ENCODE data around the gene KRTAP10-3.
"Not testable (repeated sequence)": the region's sequence is repeated elsewhere in the genome, so short reads cannot be mapped to it uniquely, and the experiment has no call there.

The KRTAP10-3 gene

DNA sequence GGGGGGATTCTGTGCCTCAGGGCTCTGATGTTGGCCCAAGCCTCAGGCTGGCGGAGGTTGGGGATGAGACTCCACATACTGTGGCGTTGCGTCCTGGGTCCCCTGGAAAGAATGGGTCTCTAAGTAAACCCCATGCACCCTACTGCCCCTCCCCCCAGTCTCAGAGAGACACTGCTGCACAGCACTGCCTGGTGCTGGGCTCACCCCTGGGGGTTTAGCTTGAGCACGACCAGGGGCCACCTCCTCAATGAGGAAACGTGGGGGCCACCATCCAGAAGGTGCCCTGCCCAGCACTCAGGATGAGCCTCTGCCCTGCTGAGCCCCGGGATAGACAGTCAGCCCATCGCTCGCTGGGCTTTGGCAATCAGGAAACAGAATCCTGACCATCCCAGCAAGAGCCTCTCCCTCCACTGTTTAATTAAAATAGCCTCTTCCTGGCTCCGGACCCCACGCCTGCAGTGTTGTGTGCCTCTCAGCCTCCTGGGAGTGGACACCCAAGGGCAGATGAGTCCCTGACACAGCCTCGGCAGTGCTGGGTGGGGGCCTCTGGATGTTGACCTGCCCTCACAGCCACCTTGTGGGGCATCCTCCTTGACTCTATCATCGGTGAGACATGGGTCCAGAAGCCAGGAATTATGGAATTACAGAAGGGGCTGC lies 11.4 kb upstream of the KRTAP10-3 start:
- DNase-seq = no peak

GRCh38 chr21:44568667-44569556 lies 10.3 kb upstream of the KRTAP10-3 start:
- no peak for DNase-seq

DNA sequence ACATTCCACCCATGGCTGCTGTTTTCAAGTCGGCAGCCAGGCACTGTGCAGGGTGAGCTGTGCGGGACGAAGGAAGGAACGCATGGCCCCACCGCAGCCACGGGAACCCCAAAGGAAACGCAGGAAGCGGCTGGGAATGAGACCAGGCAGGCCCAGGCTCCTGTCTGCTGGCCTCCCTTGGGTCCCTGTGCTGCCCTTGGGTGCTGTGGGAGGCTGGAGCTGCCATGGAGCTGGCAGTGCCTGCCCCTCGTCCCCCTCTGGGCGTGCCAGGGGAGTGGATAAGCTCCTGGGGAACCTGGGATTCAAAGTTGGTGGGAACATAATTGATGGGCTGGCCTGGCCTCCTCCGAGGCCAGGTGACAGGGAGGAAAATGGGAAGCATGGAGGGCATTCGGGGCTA lies 9.7 kb upstream of the KRTAP10-3 start:
- DNase-seq = no peak

DNA sequence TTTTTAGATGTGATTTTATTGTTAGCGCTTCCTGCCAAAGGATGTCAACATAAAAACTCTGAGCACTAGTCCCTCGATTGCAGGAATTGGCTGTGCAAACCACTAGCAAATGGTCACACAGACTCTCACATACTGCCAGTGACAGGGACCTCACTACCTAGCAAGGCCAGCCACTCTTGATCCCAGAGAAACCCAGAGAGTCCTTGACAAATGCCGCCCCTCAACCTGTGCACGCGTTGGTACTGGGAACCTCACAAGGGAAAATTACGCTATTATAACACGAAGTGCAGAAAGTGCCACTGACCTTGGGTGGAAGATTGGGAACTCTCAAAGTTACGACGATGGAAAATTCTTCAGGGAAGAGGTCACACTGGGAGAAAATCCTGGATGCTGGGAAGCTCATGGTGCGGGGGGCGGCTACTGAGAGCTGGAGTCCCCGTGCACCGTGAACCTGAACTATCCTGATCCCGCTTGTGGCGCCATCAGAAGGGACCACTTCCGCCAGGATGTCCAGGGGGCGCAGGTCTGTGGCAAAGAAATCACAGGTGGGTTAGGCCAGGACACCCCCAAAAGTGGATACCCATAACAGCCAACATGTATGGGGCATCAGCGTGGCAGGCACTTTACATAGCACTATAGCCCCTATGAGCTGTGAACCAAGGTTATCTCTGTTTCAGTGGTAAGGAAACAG lies 9.0 kb upstream of the KRTAP10-3 start:
- DNase-seq = no peak

- DNase-seq = no peak
These were observed 7.8 kb upstream of the KRTAP10-3 start for GRCh38 chr21:44566403-44566802.

- DNase-seq = no peak
These were observed 6.4 kb upstream of the KRTAP10-3 start for GRCh38 chr21:44564886-44565598.

- no peak for DNase-seq
These were observed 5.5 kb upstream of the KRTAP10-3 start for GRCh38 chr21:44564099-44564498.

GRCh38 chr21:44558329-44558675 lies 293 bp downstream of the KRTAP10-3 start:
- DNase-seq = not testable (repeated sequence)

- DNase-seq = no peak
These were observed 885 bp downstream of the KRTAP10-3 start for GRCh38 chr21:44557491-44558328.

DNA sequence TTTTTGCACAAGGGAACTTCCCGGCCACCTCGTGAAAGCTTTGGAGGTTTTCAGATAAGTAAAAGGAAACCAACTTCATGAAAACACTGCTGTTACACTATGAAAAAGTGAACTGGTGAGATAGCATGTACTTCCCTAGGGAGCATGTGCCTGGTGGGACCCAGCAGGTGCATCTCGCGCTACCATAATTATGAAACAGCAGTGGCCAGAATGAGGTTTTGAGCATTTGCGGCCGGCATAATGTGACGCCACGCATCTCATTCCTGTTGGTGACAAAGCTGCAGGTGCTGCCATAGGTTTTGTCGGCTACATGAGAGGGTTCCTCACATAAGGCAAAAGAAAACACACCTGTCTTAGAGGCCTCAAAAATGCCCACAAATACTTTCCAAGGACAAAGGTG lies 1.7 kb downstream of the KRTAP10-3 start:
- DNase-seq = no peak

DNA sequence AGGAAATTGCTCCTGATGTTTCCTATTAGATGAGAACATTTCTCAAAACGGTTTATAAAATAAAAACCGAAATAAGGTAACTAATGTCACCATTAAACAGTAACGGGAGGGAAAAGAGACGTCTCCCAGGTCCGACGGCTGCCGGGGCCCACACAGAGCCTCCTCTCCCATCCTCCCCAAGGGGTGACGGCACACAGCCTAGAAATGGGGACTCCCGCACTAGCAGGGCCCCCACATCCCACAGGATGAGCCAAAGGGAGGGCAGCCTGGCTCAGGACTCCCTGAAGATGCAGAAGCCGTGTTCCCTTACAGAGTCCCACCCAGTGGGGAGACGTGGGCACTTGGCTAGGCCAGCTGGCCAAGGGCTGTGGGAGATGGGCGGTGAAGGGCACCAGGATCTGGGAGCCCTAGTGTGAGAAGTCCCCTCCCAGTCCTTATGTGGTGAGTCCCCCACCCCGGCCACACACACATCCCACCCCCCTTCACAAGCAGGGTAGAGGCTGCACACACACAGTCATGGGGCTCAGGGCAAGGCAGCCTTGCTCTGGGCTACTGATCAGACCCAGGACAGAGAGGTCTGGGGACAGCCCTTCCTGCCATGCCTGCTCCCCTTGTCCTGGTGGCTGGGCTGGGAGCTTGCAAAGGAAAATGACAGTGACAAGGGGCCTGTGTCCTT lies 3.3 kb downstream of the KRTAP10-3 start:
- DNase-seq = no peak

- DNase-seq = no peak
These were observed 5.9 kb downstream of the KRTAP10-3 start for GRCh38 chr21:44552681-44553080.

GRCh38 chr21:44552136-44552535 lies 6.5 kb downstream of the KRTAP10-3 start:
- DNase-seq = no peak

DNA sequence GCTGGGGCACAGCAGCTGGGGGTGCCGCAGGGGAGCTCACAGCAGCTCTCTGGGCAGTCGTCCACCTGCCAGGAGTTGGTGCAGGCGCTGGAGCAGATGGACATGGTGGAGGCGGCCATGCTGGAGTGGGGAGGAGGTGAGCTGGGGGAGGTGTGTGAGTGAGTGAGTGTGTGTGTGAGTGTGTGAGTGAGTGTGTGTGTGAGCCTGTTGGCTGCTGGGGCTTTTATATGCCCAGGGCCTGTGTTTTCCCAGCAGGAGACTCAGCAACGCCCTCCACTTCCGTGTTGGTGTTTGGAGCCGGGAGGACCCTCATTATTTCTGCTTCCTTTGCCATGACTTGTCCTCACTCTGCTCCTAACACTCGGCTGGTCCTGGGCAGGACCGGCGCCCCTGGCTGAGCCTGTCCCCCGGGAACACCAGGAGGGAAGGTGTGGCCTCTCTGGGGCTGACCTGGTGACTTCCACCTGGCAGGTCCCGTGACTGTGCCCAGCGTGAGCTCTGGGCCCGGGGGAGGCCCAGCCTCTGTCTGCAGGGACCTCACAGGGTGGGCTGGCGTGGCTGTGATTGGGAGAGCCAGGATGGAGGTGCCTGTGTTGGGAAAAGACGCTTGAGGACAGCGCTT lies 7.1 kb downstream of the KRTAP10-3 start, which contains the start of gene KRTAP10-2:
Gene KRTAP10-2, minus strand, starts transcription at position 166 of the 622 bp plus-strand sequence. Its CDS starts 47 bp downstream, at position 119.
- DNase-seq = no peak

DNA sequence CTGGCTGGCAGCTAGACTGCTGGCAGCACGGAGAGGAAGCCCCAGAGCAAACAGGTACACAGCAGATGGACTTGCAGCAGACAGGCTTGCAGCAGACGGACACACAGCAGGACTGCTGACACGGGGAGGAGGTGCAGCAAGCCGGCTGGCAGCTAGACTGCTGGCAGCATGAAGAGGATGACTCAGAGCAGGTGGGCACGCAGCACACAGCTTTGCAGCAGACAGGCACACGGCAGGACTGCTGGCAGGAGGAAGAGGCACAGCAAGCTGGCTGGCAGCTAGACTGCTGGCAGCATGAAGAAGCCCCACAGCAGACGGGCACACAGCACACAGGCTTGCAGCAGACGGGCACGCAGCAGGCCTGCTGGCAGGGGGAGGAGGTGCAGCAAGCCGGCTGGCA lies 7.8 kb downstream of the KRTAP10-3 start:
- no peak for DNase-seq

GRCh38 chr21:44550285-44550684 lies 8.3 kb downstream of the KRTAP10-3 start:
- not testable (repeated sequence) for DNase-seq

DNA sequence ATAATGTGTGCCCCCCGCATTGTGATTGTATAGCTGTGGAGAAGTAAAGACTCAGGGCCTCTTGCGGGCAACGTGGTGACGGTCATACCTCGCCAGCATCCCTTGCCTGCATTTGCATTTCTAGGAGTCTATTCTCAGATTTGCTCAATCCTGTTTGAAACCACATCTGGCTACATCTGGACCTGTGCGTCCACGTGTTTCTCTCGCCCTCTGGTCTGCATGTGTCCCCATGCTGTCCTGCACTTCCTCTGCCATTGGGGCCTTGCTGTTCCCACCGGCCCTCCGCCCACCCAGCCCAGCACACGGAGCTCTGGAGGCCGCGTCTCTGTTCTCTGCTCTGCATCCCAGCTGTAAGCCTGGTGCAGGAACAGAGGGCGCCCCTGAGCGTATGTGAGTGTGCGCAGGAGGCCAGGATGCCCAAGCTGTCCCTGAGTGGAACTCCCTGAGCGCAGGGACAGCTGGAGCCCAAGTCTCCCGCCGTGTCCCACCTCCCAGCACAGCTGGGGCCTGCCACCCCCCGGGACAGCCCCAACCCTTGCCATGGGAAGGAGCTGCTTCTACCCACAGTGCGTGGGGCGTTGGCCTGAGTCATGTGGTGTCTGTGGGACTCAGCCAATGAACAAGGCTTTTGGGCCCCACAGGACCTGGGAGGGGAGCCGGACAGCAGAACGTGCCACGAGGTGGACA lies 8.9 kb downstream of the KRTAP10-3 start:
- DNase-seq = no peak

GRCh38 chr21:44548922-44549321 lies 9.7 kb downstream of the KRTAP10-3 start:
- DNase-seq = no peak

DNA sequence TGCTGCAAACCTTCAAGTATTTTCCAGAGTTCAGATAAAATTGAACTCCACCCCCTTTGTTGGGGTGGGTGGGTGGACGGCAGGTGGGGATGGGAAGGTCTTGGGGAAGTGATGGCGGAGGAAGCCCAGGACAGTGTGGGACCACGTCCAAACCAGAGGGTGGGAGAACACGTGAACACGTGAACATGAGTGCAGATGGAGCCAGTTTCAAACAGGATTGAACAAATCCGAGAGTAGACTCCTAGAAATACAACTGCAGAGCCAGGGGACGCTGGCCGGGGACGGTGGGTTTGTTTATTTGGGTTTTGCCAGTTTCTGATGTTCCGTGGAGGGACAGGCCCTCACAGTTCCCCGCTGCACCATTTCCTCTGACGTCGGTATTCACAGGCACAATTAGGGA lies 10.2 kb downstream of the KRTAP10-3 start:
- no peak for DNase-seq

GRCh38 chr21:44547656-44548331 lies 10.8 kb downstream of the KRTAP10-3 start:
- no peak for DNase-seq
